ENCODE data around the gene FAM13A.

- no peak for TF ChIP-seq POLR2A (IDR thresholded peaks at IDR 0.05; ENCODE audit: low read depth, low read length)
- no peak for TF ChIP-seq NRF1 (conservative IDR thresholded peaks at IDR 0.05; ENCODE audit: low read depth, low read length)
Measured at GRCh38 chr4:88893961-88894360, 163.0 kb downstream of the FAM13A start.

Data from GM12878 (cell line).